Liver (tissue), 3 donors: ENCODE results near the gene SLC16A4.

Experiments
- CTCF ChIP-seq: fragments of 150-350 bp; IDR thresholded peaks from 2 replicates; pipeline ENCODE4 v1.5.1; 2017; ENCODE audit warnings: improper control_type of control experiment, low read depth, low read length; ENCODE audit not compliant: missing input control
- FOXA2 ChIP-seq: IDR thresholded peaks from 2 replicates; pipeline ENCODE4 v1.6.1; 2016; ENCODE audit warnings: antibody characterized with exemption
- SP1 ChIP-seq: IDR thresholded peaks from 2 replicates; pipeline ENCODE4 v1.6.1; 2018; ENCODE audit warnings: antibody characterized with exemption, mild to moderate bottlenecking
- YY1 ChIP-seq: IDR thresholded peaks from 2 replicates; pipeline ENCODE4 v1.6.1; 2016; ENCODE audit warnings: antibody characterized with exemption, mild to moderate bottlenecking
- TF ChIP-seq, protein P1 (sequence below): IDR thresholded peaks from 2 replicates; pipeline ENCODE4 v1.6.1; 2016; ENCODE audit warnings: antibody characterized with exemption, mild to moderate bottlenecking
- TF ChIP-seq, protein P2 (sequence below): IDR thresholded peaks from 2 replicates; pipeline ENCODE4 v1.6.1; 2016; ENCODE audit warnings: antibody characterized with exemption
- donor health status: healthy.
- donor health status: healthy.

DNA sequence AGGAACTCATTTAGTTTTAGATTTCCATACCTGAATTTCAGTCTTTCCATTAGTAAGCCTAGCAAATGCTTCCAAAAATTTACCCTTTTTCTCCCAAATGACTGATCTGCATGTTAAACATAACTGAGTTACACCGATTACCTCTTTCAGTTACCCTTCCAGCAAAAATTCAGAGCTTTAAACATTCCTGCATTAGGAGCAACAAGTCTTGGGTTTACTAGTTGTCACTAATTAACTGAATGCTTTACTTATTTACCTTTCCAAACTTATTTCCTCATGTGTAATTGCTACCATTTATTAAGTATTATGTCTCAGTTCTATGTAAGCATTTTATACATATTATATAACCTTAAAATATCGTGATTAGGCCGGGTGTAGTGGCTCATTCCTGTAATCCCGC lies 13.6 kb upstream of the SLC16A4 start:
- TF ChIP-seq, protein P1, sequence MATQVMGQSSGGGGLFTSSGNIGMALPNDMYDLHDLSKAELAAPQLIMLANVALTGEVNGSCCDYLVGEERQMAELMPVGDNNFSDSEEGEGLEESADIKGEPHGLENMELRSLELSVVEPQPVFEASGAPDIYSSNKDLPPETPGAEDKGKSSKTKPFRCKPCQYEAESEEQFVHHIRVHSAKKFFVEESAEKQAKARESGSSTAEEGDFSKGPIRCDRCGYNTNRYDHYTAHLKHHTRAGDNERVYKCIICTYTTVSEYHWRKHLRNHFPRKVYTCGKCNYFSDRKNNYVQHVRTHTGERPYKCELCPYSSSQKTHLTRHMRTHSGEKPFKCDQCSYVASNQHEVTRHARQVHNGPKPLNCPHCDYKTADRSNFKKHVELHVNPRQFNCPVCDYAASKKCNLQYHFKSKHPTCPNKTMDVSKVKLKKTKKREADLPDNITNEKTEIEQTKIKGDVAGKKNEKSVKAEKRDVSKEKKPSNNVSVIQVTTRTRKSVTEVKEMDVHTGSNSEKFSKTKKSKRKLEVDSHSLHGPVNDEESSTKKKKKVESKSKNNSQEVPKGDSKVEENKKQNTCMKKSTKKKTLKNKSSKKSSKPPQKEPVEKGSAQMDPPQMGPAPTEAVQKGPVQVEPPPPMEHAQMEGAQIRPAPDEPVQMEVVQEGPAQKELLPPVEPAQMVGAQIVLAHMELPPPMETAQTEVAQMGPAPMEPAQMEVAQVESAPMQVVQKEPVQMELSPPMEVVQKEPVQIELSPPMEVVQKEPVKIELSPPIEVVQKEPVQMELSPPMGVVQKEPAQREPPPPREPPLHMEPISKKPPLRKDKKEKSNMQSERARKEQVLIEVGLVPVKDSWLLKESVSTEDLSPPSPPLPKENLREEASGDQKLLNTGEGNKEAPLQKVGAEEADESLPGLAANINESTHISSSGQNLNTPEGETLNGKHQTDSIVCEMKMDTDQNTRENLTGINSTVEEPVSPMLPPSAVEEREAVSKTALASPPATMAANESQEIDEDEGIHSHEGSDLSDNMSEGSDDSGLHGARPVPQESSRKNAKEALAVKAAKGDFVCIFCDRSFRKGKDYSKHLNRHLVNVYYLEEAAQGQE = no peak
- TF ChIP-seq CTCF (no peak), YY1 (no peak), SP1 (no peak), FOXA2 (no peak)
- TF ChIP-seq, protein P2, sequence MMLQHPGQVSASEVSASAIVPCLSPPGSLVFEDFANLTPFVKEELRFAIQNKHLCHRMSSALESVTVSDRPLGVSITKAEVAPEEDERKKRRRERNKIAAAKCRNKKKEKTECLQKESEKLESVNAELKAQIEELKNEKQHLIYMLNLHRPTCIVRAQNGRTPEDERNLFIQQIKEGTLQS = no peak
